Measurements from ENCODE around the gene CELF2.

Gene CELF2

DNA sequence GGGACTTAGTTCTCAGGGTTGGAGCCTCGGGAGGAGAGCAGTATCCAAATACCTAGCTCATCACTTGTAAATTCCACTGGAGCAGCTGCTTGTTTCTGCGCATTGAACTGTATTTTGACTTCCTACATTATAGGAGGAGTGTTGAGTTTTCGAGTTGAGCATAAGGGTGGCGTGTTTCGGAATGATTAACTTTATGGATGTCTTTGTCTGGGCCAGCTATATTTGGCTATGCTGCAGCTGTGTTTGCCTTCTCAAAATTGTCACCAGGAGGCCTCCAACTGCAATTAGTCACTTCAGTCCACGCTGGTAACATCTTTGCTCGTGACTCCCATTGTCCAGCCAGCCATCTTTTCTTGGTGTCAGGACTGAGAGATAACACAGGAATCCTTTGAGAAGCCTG, 9.1 kb downstream of the CELF2 start:
- DNase-seq (ENCODE audit: low read depth), result no peak
- no peak overlapping the region for H3K4me3 ChIP-seq (ENCODE audit: low read depth, low read length)
- TF ChIP-seq, protein P1, sequence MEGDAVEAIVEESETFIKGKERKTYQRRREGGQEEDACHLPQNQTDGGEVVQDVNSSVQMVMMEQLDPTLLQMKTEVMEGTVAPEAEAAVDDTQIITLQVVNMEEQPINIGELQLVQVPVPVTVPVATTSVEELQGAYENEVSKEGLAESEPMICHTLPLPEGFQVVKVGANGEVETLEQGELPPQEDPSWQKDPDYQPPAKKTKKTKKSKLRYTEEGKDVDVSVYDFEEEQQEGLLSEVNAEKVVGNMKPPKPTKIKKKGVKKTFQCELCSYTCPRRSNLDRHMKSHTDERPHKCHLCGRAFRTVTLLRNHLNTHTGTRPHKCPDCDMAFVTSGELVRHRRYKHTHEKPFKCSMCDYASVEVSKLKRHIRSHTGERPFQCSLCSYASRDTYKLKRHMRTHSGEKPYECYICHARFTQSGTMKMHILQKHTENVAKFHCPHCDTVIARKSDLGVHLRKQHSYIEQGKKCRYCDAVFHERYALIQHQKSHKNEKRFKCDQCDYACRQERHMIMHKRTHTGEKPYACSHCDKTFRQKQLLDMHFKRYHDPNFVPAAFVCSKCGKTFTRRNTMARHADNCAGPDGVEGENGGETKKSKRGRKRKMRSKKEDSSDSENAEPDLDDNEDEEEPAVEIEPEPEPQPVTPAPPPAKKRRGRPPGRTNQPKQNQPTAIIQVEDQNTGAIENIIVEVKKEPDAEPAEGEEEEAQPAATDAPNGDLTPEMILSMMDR (IDR thresholded peaks at IDR 0.05; ENCODE audit: low read depth, low read length, missing control alignments), result no peak
- in situ Hi-C loops (cut with HindIII; ENCODE audit: low sequenced_read_pairs), result no loop called here

DNA sequence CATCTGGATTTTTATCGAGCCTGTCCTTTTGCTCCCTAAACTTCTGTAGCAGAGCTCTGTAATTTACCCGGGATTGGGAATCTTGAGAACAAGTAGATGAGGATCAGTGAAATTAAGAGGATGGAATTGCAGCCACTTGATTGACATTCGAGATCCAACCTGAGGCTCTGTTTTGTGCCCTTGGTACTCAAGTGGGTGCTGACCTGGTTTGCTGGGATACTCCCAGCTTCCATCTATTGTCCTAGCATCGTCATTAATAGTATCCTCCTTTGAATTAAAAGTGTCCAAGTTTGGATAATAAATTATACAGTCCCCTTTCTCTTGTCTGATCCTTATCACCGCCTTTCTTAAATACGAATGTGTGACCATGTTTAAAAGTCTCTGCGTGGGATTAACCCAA, 17.1 kb downstream of the CELF2 start:
- TF ChIP-seq, protein P1 (IDR thresholded peaks at IDR 0.05; ENCODE audit: low read depth, low read length, missing control alignments), result no peak
- in situ Hi-C loops (cut with HindIII; ENCODE audit: low sequenced_read_pairs), result no loop called here
- DNase-seq (ENCODE audit: low read depth), result no peak
- H3K4me3 ChIP-seq (ENCODE audit: low read depth, low read length), result no peak overlapping the region

DNA sequence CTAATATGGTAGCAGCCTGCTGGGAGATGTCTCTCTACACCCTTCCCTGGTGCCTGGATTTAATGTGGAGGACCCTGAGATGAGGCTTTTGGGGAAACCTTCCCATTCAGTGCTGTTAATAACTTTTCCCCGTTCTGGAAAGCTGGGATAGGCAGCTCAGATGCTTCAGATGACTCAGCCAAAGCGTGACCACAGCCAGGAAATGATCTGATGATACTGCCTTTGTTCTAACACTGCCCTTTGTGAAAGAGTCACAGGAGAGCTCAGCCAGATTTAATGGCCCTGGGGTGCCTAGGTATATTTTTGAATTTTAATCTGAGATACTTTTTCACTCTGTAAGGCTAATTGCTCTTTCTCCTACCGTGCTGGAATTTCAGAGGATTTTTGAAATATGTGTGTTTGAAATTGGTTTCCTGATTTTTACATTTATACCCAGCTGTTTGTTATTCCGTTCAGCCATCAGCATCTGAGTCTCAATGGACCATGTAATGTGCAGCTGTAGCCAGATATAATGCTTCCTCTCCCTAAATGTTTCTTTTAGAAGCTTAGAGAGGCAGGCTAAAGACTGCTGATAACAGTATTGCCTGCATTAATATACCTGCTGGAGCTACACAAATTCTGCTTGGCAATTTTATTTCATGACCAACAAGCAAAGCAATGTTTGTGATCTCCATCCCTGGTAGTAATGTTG, 17.8 kb downstream of the CELF2 start:
- peak; percentile 59 for DNase-seq (ENCODE audit: low read depth)
- in situ Hi-C loops (cut with HindIII; ENCODE audit: low sequenced_read_pairs), result no loop called here
- H3K4me3 ChIP-seq (ENCODE audit: low read depth, low read length), result no peak overlapping the region
- TF ChIP-seq, protein P1 (IDR thresholded peaks at IDR 0.05; ENCODE audit: low read depth, low read length, missing control alignments), result no peak

DNA sequence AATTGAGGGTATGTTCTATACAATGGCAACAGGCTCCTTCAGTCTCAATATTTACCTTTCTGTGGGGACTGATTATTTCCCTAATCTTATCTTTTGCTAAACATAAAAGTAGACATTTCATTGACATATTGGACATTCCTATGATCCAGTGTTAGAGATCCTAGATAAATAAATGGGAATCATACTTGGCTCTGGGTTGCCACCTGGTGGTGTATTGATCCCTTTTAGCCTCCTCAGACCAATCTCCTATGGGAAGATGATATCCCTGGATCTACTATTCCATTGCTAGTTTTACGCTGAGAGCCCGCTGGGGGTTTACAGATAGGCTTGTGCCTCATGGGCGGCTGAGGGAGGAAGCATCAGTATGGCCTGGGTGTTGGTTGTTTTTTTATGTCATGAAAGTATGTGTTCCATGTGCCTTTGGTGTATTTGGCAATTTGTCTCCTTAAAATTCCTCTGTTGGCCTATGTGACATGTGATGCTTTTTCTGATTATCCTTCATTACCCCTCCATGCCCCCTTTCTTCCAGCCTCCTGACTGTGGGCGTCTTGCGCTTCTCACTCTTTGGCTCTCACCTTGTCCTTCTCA, 18.8 kb downstream of the CELF2 start:
- peak; percentile 26 for DNase-seq (ENCODE audit: low read depth)
- no peak overlapping the region for H3K4me3 ChIP-seq (ENCODE audit: low read depth, low read length)
- TF ChIP-seq, protein P1 (IDR thresholded peaks at IDR 0.05; ENCODE audit: low read depth, low read length, missing control alignments), result peak; percentile 52
- in situ Hi-C loops (cut with HindIII; ENCODE audit: low sequenced_read_pairs), result no loop called here

DNA sequence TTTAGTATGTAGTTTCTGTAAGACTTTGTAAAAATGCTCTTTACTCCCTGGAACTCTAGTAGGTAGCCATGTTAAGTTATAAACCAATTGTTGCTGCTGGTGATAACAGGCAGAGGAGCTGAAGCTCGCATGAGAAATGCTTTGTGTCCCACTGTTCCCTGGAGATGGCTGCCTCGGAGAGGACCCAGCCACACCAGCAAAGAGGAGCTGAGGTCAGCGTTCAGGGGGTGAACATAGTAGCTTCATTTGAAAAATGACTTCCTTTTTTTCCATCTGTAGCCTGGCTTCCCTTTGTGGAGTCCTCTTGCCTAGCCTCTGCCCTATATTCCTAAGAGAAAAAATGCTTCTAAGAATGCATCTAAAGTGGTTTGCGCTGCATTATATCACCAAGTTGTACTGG, 20.3 kb downstream of the CELF2 start:
- in situ Hi-C loops (cut with HindIII; ENCODE audit: low sequenced_read_pairs), result no loop called here
- H3K4me3 ChIP-seq (ENCODE audit: low read depth, low read length), result no peak overlapping the region
- DNase-seq (ENCODE audit: low read depth), result no peak
- TF ChIP-seq, protein P1 (IDR thresholded peaks at IDR 0.05; ENCODE audit: low read depth, low read length, missing control alignments), result no peak

DNA sequence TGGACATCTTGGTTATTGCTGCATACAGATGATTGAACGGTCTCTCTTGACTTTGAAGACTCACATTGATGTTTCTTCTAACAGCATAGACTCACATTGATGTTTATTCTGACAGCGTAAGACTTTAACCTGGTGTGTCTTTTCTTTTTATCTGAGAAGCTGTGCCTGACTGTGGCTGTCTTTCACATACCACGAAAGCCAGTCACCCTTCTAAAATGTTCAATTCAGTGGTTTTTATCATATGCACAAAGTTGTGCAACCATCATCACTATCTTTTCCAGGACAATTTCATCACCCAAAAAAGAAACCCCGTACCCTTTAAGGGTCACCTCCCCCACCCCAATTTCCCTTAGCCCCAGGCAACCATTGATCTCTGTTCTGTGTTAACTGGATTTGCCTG, 24.7 kb downstream of the CELF2 start:
- no peak overlapping the region for H3K4me3 ChIP-seq (ENCODE audit: low read depth, low read length)
- no peak for DNase-seq (ENCODE audit: low read depth)
- TF ChIP-seq, protein P1 (IDR thresholded peaks at IDR 0.05; ENCODE audit: low read depth, low read length, missing control alignments), result no peak
- in situ Hi-C loops (cut with HindIII; ENCODE audit: low sequenced_read_pairs), result no loop called here
